ENCODE measurements around the gene CASP14. TPM values are rescaled to one million over a fixed set of nuclear protein-coding genes. Genes with fewer than 3 reads are reported as not detected.
"Not testable (repeated sequence)": the region's sequence is repeated elsewhere in the genome, so short reads cannot be mapped to it uniquely, and the experiment has no call there.

Gene CASP14
- total RNA-seq, 4 donors from 2014 or later = 245 to 346 (median 293) TPM

GRCh38 chr19:15074371-15074770 is 25.1 kb downstream of the CASP14 start:
- intact Hi-C loops (cut with DNase I; ENCODE audit: low total_unique reads) = no loop called here
- WGBS, 2 donors = 57 to 62% methylated on average over 2 of the region's 2 CpGs
- TF ChIP-seq, protein P1, sequence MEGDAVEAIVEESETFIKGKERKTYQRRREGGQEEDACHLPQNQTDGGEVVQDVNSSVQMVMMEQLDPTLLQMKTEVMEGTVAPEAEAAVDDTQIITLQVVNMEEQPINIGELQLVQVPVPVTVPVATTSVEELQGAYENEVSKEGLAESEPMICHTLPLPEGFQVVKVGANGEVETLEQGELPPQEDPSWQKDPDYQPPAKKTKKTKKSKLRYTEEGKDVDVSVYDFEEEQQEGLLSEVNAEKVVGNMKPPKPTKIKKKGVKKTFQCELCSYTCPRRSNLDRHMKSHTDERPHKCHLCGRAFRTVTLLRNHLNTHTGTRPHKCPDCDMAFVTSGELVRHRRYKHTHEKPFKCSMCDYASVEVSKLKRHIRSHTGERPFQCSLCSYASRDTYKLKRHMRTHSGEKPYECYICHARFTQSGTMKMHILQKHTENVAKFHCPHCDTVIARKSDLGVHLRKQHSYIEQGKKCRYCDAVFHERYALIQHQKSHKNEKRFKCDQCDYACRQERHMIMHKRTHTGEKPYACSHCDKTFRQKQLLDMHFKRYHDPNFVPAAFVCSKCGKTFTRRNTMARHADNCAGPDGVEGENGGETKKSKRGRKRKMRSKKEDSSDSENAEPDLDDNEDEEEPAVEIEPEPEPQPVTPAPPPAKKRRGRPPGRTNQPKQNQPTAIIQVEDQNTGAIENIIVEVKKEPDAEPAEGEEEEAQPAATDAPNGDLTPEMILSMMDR (IDR thresholded peaks at IDR 0.05) = no peak
- no peak for TF ChIP-seq POLR2A (IDR thresholded peaks at IDR 0.05)
- DNase-seq (ENCODE audit: low spot score in 2 of 2) = no peak
- H3K4me3 ChIP-seq (ENCODE audit: low read depth, poor library complexity, severe bottlenecking) = no peak overlapping the region

GRCh38 chr19:15075806-15076205 is 26.5 kb downstream of the CASP14 start:
- WGBS, 2 donors = 48 to 61% methylated on average over 4 of the region's 4 CpGs
- intact Hi-C loops (cut with DNase I; ENCODE audit: low total_unique reads) = no loop called here
- no peak for DNase-seq (ENCODE audit: low spot score in 2 of 2)
- no peak overlapping the region for H3K4me3 ChIP-seq (ENCODE audit: low read depth, poor library complexity, severe bottlenecking)
- TF ChIP-seq, protein P1 (IDR thresholded peaks at IDR 0.05) = no peak
- TF ChIP-seq POLR2A (IDR thresholded peaks at IDR 0.05) = no peak

DNA sequence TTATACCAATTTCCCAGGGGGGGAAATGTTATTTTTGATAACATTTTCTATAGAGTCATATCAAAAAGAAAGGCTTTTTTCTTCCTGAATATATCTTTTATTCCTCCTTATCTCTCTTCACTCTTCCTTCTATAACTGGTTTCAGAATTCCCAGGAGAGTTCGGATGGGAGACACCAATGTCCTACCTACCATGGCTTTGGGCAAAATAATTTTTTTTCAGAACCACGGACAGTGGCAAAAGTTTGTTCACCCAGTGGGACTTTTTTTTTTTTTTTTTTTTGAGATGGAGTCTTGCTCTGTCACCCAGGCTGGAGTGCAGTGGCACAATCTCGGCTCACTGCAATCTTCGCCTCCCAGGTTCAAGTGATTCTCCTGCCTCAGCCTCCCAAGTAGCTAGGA is 30.7 kb downstream of the CASP14 start:
- H3K4me3 ChIP-seq (ENCODE audit: low read depth, poor library complexity, severe bottlenecking); intact Hi-C loops (cut with DNase I; ENCODE audit: low total_unique reads); DNase-seq (ENCODE audit: low spot score in 2 of 2): not testable (repeated sequence)
- WGBS, 2 donors = 67 to 70% methylated on average over 4 of the region's 4 CpGs

GRCh38 chr19:15081911-15082310 is 32.6 kb downstream of the CASP14 start, which contains the start of gene OR1I1:
Gene OR1I1 (plus strand): TSS chr19:15082211. CDS start chr19:15087066, 4,855 bp downstream.
- WGBS, 2 donors = 73 to 75% methylated on average over 6 of the region's 6 CpGs
- no peak for TF ChIP-seq POLR2A (IDR thresholded peaks at IDR 0.05)
- TF ChIP-seq, protein P1 (IDR thresholded peaks at IDR 0.05) = no peak
- intact Hi-C loops (cut with DNase I; ENCODE audit: low total_unique reads) = no loop called here
- H3K4me3 ChIP-seq (ENCODE audit: low read depth, poor library complexity, severe bottlenecking) = no peak within 1 kb of the TSS
- DNase-seq (ENCODE audit: low spot score in 2 of 2) = no peak

GRCh38 chr19:15087182-15087581 is 37.9 kb downstream of the CASP14 start:
- intact Hi-C loops (cut with DNase I; ENCODE audit: low total_unique reads) = no loop called here
- 84 to 87% methylated on average over 11 of the region's 11 CpGs for WGBS, 2 donors
- DNase-seq (ENCODE audit: low spot score in 2 of 2) = no peak
- H3K4me3 ChIP-seq (ENCODE audit: low read depth, poor library complexity, severe bottlenecking) = no peak overlapping the region
- TF ChIP-seq, protein P1 (IDR thresholded peaks at IDR 0.05) = no peak
- no peak for TF ChIP-seq POLR2A (IDR thresholded peaks at IDR 0.05)

- intact Hi-C loops (cut with DNase I; ENCODE audit: low total_unique reads) = loop anchor here (5.0 to 10.0 kb wide), 4 partner anchors 60 to 1137 kb away; partner anchors contain the start of gene DCAF15
- no peak overlapping the region for H3K4me3 ChIP-seq (ENCODE audit: low read depth, poor library complexity, severe bottlenecking)
- TF ChIP-seq, protein P1 (IDR thresholded peaks at IDR 0.05) = no peak
- no peak for TF ChIP-seq POLR2A (IDR thresholded peaks at IDR 0.05)
- WGBS, 2 donors = 10 to 11% methylated on average over 13 of the region's 13 CpGs
- DNase-seq (ENCODE audit: low spot score in 2 of 2) = peak in 1 of 2 donors; percentile 55
Observed at GRCh38 chr19:15091918-15092753, 42.9 kb downstream of the CASP14 start.

All from lower leg skin (tissue), 4 donors.